BJ (cell line): ENCODE results near the gene EPB41L1. TPM values are rescaled to one million over a fixed set of nuclear protein-coding genes. Genes with fewer than 3 reads are reported as not detected.

Experiments
- CTCF ChIA-PET: fragments of 350-600 bp; formaldehyde crosslinking; extraction: SDS; loops from one replicate; lab custom pipeline; 2021; ENCODE audit warnings: antibody characterized with exemption, inconsistent platforms; lab: Yijun Ruan, JAX
- POLR2A ChIA-PET: fragments of 300-600 bp; sonication (Branson Sonifier 250); formaldehyde crosslinking; extraction: SDS; loops from one replicate; lab custom pipeline; 2021; ENCODE audit warnings: antibody characterized with exemption; lab: Charles Lee
- DNase-seq: peaks from one replicate; pipeline ENCODE4 v3.0.0-alpha.2; 2011; ENCODE audit warnings: low read depth
- H3K27me3 ChIP-seq: 2 replicates; pipeline ENCODE4 v1.6.0; 2011; ENCODE audit warnings: low read length; ENCODE audit not compliant: control insufficient read depth, insufficient read depth
- H3K36me3 ChIP-seq: 2 replicates; pipeline ENCODE4 v1.5.1; 2011; ENCODE audit warnings: low read length; ENCODE audit not compliant: control insufficient read depth, insufficient read depth
- H3K4me3 ChIP-seq: 2 replicates; pipeline ENCODE4 v1.5.1; 2011; ENCODE audit warnings: low read depth, mild to moderate bottlenecking, control low read depth, low read length
- polyA plus RNA-seq: library from polyadenylated mRNA; depleted of rRNA; stranded (reverse); fragments of >200 nt; gene quantifications from 2 replicates; pipeline ENCODE4 v1.2.3, GENCODE V29; 2011
- TF ChIP-seq, protein P1 (sequence below): IDR thresholded peaks from 2 replicates; pipeline ENCODE4 v1.5.1; 2011; ENCODE audit warnings: low read depth, mild to moderate bottlenecking, control low read depth, inconsistent platforms, low read length, moderate library complexity; ENCODE audit not compliant: insufficient read depth

The EPB41L1 gene
- polyA plus RNA-seq, 1 experiment = 20.2 TPM

DNA sequence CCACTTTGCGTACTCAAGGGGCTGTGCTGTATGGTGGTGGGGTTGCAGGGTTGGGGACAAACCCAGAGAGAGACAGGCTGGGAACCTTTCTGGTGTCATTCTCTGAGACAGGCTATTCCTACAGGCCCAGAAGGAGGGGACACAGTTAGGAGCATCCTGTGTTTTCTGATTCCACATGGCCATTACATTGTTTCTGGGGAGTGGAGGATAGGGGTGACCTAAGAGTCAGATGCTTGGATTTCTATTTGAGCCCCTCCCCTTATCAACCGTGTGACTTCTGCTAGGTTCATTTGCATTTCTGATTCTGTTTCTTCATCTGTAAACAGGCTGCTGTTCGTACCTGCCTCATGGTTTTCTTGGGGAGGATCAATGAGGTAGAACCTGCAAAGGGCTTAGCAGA, 29.4 kb upstream of the EPB41L1 start:
- Histone ChIP-seq H3K4me3 (no peak overlapping the region), H3K36me3 (no peaks in the 10 kb centered on the region), H3K27me3 (no peaks in the 10 kb centered on the region)
- DNase-seq = no peak
- ChIA-PET CTCF (interaction anchor here (1.7 to 4.8 kb wide), 4 partner anchors 11 to 134 kb away, joined by 3 to 30 read pairs (median 14); no protein-coding TSS in a partner anchor), POLR2A (no interaction called here)
- TF ChIP-seq, protein P1, sequence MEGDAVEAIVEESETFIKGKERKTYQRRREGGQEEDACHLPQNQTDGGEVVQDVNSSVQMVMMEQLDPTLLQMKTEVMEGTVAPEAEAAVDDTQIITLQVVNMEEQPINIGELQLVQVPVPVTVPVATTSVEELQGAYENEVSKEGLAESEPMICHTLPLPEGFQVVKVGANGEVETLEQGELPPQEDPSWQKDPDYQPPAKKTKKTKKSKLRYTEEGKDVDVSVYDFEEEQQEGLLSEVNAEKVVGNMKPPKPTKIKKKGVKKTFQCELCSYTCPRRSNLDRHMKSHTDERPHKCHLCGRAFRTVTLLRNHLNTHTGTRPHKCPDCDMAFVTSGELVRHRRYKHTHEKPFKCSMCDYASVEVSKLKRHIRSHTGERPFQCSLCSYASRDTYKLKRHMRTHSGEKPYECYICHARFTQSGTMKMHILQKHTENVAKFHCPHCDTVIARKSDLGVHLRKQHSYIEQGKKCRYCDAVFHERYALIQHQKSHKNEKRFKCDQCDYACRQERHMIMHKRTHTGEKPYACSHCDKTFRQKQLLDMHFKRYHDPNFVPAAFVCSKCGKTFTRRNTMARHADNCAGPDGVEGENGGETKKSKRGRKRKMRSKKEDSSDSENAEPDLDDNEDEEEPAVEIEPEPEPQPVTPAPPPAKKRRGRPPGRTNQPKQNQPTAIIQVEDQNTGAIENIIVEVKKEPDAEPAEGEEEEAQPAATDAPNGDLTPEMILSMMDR = no peak

DNA sequence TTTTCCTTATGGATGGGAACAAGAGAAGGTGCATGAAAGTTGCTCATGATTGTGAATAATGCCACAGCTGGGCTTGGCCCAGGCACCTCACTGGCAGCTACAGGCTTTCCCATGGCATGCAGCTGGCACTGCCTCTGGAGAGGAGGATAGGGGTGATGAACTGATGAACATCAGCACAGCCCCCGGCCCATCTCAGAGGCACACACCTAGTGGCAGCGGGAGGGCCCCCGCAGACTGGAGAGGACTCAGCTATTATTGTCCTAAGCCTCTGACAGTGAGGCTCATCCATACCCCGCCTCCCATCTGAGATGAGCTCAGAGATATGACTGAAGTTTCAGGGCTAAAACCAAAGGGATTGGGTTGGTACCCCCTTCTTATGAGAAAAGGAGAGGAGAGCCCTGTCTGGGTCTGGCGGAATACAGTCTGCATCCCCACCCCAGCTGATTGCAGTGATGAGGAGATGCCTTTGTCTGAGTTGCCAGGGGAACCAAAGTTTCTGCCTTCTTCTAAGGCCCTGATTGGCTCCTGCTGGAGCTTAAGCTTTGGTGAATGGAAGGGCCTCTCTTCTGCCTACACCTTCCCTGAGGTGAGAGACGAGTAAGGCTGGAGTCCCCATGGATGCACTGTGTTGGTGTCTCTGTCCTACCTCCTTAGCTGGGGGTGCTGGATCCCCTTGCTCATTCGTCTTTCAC, 27.6 kb upstream of the EPB41L1 start:
- TF ChIP-seq, protein P1 = no peak
- no peak overlapping the region for H3K4me3 ChIP-seq
- no peak for DNase-seq
- no peaks in the 10 kb centered on the region for H3K36me3 ChIP-seq
- POLR2A ChIA-PET = no interaction called here
- no peaks in the 10 kb centered on the region for H3K27me3 ChIP-seq
- CTCF ChIA-PET = interaction anchor here (0.8 to 4.8 kb wide), 6 partner anchors 12 to 137 kb away, joined by 3 to 30 read pairs (median 8); no protein-coding TSS in a partner anchor

DNA sequence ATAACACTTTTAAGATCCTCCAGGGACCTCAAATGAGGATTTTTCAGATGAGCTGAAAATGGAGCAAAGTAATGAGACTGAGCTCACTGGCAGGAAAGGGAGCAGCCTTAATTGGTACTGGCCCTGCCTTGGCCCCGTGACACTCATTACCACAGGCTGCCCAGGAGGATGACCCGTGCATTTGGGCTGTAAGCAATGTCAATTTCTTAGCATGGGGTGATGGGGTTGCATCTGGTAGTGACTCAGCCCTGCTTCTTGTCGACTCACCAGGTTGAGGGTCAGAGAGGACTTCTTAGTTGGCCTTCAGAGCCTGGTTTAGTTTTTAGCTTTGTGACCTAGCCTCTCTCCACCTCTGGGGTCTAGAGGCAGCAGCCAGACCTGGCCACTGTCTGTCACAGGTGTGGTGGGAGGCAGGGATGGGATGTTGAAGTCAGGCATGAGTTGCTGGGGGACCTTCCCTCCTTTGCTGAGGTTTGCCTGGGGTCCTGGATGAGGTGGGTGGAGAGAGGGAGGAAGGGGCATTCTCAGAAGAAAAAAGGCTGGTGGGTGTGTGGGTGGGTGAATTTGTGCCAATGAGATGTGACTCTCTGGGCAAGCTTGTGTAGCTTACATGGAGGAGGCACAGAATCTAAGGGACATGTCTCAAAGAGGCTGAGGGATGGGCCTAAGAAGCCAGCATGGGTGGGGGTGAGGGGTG, 25.9 kb upstream of the EPB41L1 start:
- H3K36me3 ChIP-seq = no peaks in the 10 kb centered on the region
- no peaks in the 10 kb centered on the region for H3K27me3 ChIP-seq
- H3K4me3 ChIP-seq = no peak overlapping the region
- DNase-seq = peak; percentile 44
- ChIA-PET CTCF (interaction anchor here (0.5 to 4.8 kb wide), 6 partner anchors 9 to 138 kb away, joined by 3 to 30 read pairs (median 6); no protein-coding TSS in a partner anchor), POLR2A (interaction anchor here (0.8 kb wide), 1 partner anchor 10 kb away, joined by 3 read pairs; no protein-coding TSS in a partner anchor)
- TF ChIP-seq, protein P1 = no peak

DNA sequence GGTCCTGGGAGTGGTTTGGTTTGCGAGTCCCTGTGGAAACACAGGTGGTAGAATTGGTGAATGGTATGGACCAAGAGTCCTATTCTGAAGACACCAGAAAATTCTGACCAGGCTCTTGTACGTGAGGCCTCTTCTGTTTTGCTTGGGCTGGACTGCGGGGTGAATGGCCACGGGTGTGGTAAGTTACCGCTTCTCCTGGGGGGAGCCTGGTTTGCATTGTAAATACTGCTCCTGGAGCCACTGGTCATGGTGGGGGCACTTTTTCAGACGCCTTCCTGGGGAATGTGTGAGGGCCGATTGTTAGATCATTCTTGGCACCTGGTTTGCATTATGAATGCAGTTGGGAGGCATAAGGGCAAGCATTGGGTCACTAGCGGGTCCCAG, 25.4 kb upstream of the EPB41L1 start:
- CTCF ChIA-PET = interaction anchor here (1.7 to 5.9 kb wide), 3 partner anchors 9 to 139 kb away, joined by 9 to 77 read pairs (median 10); no protein-coding TSS in a partner anchor
- Histone ChIP-seq H3K36me3 (no peaks in the 10 kb centered on the region), H3K4me3 (no peak overlapping the region), H3K27me3 (no peaks in the 10 kb centered on the region)
- POLR2A ChIA-PET = interaction anchor here (0.8 kb wide), 1 partner anchor 9 kb away, joined by 3 read pairs; no protein-coding TSS in a partner anchor
- no peak for DNase-seq
- TF ChIP-seq, protein P1 = no peak

DNA sequence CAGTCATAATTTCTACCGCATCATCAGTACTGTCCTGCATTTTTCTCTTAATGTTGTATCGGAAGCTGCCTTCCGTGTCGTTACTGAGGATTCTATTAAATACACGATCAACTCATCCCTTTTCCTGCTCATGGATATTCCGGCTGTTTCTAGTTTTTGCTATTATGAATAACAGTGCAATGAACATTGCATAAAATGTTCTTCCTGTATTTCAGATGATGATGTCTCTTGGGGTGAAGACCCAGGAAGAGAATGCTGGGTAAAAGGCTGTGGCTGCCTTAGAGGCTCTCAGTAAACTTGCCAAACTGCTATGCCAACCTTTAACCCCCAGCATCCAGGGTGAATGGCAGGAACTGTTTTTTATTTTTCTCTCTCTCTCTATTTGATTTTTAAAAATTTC, 24.1 kb upstream of the EPB41L1 start:
- no peak for DNase-seq
- H3K4me3 ChIP-seq = no peak overlapping the region
- POLR2A ChIA-PET = no interaction called here
- TF ChIP-seq, protein P1 = no peak
- CTCF ChIA-PET = interaction anchor here (1.7 to 5.9 kb wide), 2 partner anchors 8 to 138 kb away, joined by 9 to 77 read pairs; no protein-coding TSS in a partner anchor
- no peaks in the 10 kb centered on the region for H3K36me3 ChIP-seq
- no peaks in the 10 kb centered on the region for H3K27me3 ChIP-seq
